Glomerular endothelial cell (primary cell): Measurements from ENCODE around the gene FAM209B. TPM values are rescaled to one million over a fixed set of nuclear protein-coding genes. Genes with fewer than 3 reads are reported as not detected.
A peak's percentile ranks its signal among the peaks of the same experiment; 100 is the strongest.
"Not testable (repeated sequence)": the region's sequence is repeated elsewhere in the genome, so short reads cannot be mapped to it uniquely, and the experiment has no call there.

Experiments
- DNase-seq: peaks from one replicate; pipeline ENCODE4 v3.0.0-alpha.2; 2011; ENCODE audit warnings: low read depth, low spot score; ENCODE audit errors: extremely low read depth
- total RNA-seq: library from RNA; depleted of rRNA; stranded (reverse); fragments of >200 nt; gene quantifications from 2 replicates; pipeline ENCODE4 v1.2.3, GENCODE V29; 2015

FAM209B gene
- total RNA-seq: not detected in 2 replicates

GRCh38 chr20:56532946-56533345, at the start of gene FAM209B:
Gene FAM209B, plus strand, starts transcription at chr20:56533246. Its CDS starts 96 bp downstream, at chr20:56533342.
- DNase-seq: not testable (repeated sequence)

- DNase-seq: no peak
Observed at GRCh38 chr20:56483970-56484369, 49.1 kb upstream of the FAM209B start.

- no peak for DNase-seq
Observed at GRCh38 chr20:56487216-56487615, 45.8 kb upstream of the FAM209B start.

GRCh38 chr20:56488566-56488965, 44.5 kb upstream of the FAM209B start:
- no peak for DNase-seq

GRCh38 chr20:56501116-56501515, 31.9 kb upstream of the FAM209B start:
- DNase-seq: no peak

GRCh38 chr20:56503916-56504315, 29.1 kb upstream of the FAM209B start:
- no peak for DNase-seq

- DNase-seq: no peak
Observed at GRCh38 chr20:56504373-56505005, 28.6 kb upstream of the FAM209B start.

- peak; percentile 34 for DNase-seq
Observed at GRCh38 chr20:56506103-56506502, 26.9 kb upstream of the FAM209B start.

- no peak for DNase-seq
Observed at GRCh38 chr20:56511926-56512325, 21.1 kb upstream of the FAM209B start.

GRCh38 chr20:56513161-56514150, 19.6 kb upstream of the FAM209B start:
- no peak for DNase-seq

- no peak for DNase-seq
Observed at GRCh38 chr20:56516631-56517030, 16.4 kb upstream of the FAM209B start.

- no peak for DNase-seq
Observed at GRCh38 chr20:56517211-56517610, 15.8 kb upstream of the FAM209B start.

- DNase-seq: no peak
Observed at GRCh38 chr20:56517641-56518040, 15.4 kb upstream of the FAM209B start.

- no peak for DNase-seq
Observed at GRCh38 chr20:56518126-56518525, 14.9 kb upstream of the FAM209B start.

- no peak for DNase-seq
Observed at GRCh38 chr20:56518721-56519398, 14.2 kb upstream of the FAM209B start.

GRCh38 chr20:56519551-56519950, 13.5 kb upstream of the FAM209B start:
- DNase-seq: no peak

- no peak for DNase-seq
Observed at GRCh38 chr20:56520180-56520579, 12.9 kb upstream of the FAM209B start.

- not testable (repeated sequence) for DNase-seq
Observed at GRCh38 chr20:56520746-56521354, 12.2 kb upstream of the FAM209B start.

GRCh38 chr20:56522311-56522710, 10.7 kb upstream of the FAM209B start:
- no peak for DNase-seq

GRCh38 chr20:56524444-56524843, 8.6 kb upstream of the FAM209B start, which contains the start of gene FAM209A:
Gene FAM209A, plus strand, starts transcription at chr20:56524744. Its CDS starts 65 bp downstream, at chr20:56524809.
- not testable (repeated sequence) for DNase-seq

- no peak for DNase-seq
Observed at GRCh38 chr20:56527521-56527920, 5.5 kb upstream of the FAM209B start.
